ENCODE results near the gene PLPP1. TPM values are rescaled to one million over a fixed set of nuclear protein-coding genes. Genes with fewer than 3 reads are reported as not detected.

Gene PLPP1
- total and polyA plus RNA-seq, 2 of the 8 experiments (the other 6 are each of a cell fraction or from before 2014, with no cell fraction given) = 43.7 to 91.3 TPM

- TF ChIP-seq CHD7 (IDR thresholded peaks at IDR 0.05; ENCODE audit: insufficient replicate concordance, low read length) (no peak), BCL11A (IDR thresholded peaks at IDR 0.05; ENCODE audit: low read depth in 2 of 2, low read length in 2 of 2) (no peak), MAX (IDR thresholded peaks at IDR 0.05) (no peak), SP2 (IDR thresholded peaks at IDR 0.05; ENCODE audit: low read length) (no peak), USF2 (IDR thresholded peaks at IDR 0.05; ENCODE audit: low read length) (no peak), SIX5 (IDR thresholded peaks at IDR 0.05; ENCODE audit: low read depth, low read length) (no peak), SIN3A (conservative IDR thresholded peaks at IDR 0.05 in 1 of 2, IDR thresholded peaks at IDR 0.05 in 1 of 2; ENCODE audit: low read depth in 1 of 2, low read length in 2 of 2) (no peak), POU5F1 (IDR thresholded peaks at IDR 0.05; ENCODE audit: low read depth, low read length) (no peak), RFX5 (IDR thresholded peaks at IDR 0.05; ENCODE audit: borderline replicate concordance, low read depth, low read length) (no peak), SP4 (IDR thresholded peaks at IDR 0.05; ENCODE audit: low read length) (no peak)
Observed at GRCh38 chr5:55441107-55441771, 93.5 kb downstream of the PLPP1 start (continued).

Measured in H1 (cell line).